Breast epithelium (tissue), 4 donors: ENCODE results near the gene CA9. TPM values are rescaled to one million over a fixed set of nuclear protein-coding genes. Genes with fewer than 3 reads are reported as not detected.

Experiments used
- DNase-seq, 2 donors: peaks; one replicate each; pipeline ENCODE4 v3.0.0-alpha.2; 2019; ENCODE audit warnings: low spot score in 2 of 2
- H3K27ac ChIP-seq, 2 donors: fragments of 200-600 bp; sonication (generic) in 1 of 2; one replicate each; pipeline ENCODE4 v1.5.1; 2016 to 2019; ENCODE audit warnings: mild to moderate bottlenecking in 1 of 2
- H3K27me3 ChIP-seq, 2 donors: fragments of 200-600 bp; sonication (generic) in 1 of 2; one replicate each; pipeline versions ENCODE4 v1.5.1 to v1.6.0; 2017 to 2019; ENCODE audit warnings: control low read depth in 1 of 2, mild to moderate bottlenecking in 1 of 2
- H3K36me3 ChIP-seq: fragments of 200-600 bp; one replicate; pipeline ENCODE4 v1.5.1; 2019
- H3K4me1 ChIP-seq, 2 donors: fragments of 200-600 bp; sonication (generic); one replicate each; pipeline ENCODE4 v1.5.1; 2016 to 2019; ENCODE audit warnings: control low read depth in 1 of 2
- H3K4me3 ChIP-seq, 3 donors: fragments of 200-600 bp; sonication (generic); 1 replicate in 2 of 3; 2 replicates in 1 of 3; pipeline ENCODE4 v1.5.1; 2016 to 2019; ENCODE audit warnings: mild to moderate bottlenecking in 3 of 3, moderate library complexity in 2 of 3
- H3K9me3 ChIP-seq, 2 donors: fragments of 200-600 bp; sonication (generic) in 1 of 2; one replicate each; pipeline ENCODE4 v1.5.1; 2016 to 2019; ENCODE audit warnings: control low read depth in 1 of 2
- CTCF ChIP-seq, 3 donors: fragments of 450-650 bp; IDR thresholded peaks; one replicate each; pipeline ENCODE4 v1.5.1; 2016 to 2017; ENCODE audit warnings: antibody characterized with exemption in 3 of 3, mild to moderate bottlenecking in 3 of 3, moderate library complexity in 3 of 3
- POLR2A ChIP-seq: fragments of 450-650 bp; IDR thresholded peaks from one replicate; pipeline ENCODE4 v1.6.1; 2016; ENCODE audit warnings: antibody characterized with exemption, mild to moderate bottlenecking, moderate library complexity
- POLR2AphosphoS5 ChIP-seq, 3 donors: sonication (generic); formaldehyde crosslinking; IDR thresholded peaks; one replicate each; pipeline ENCODE4 v1.6.1; 2017; ENCODE audit warnings: antibody characterized with exemption in 3 of 3
- intact Hi-C: fragments of 100-400 bp; cut with DNase I; formaldehyde crosslinking; loops from one replicate; pipeline ENCODE4 v1.15.1; 2023; ENCODE audit warnings: low total_unique reads
- total RNA-seq, 3 donors: library from RNA; depleted of rRNA; stranded (reverse); fragments of >200 nt; gene quantifications; one replicate each; pipeline ENCODE4 v1.1.0, GENCODE V29; 2016

CA9 gene
- total RNA-seq, 3 donors from 2014 or later = 0.16 to 5.0 TPM; not detected in 1

- Histone ChIP-seq H3K4me1 (peaks cover 0 to 3% of the 10 kb centered on the region in 2 donors), H3K4me3 (peak overlapping the region; percentile 55 to 81 (median 68)), H3K27ac (peak overlapping the region; percentile 92 to 94), H3K27me3 (no peaks in the 10 kb centered on the region), H3K9me3 (no peaks in the 10 kb centered on the region), H3K36me3 (no peaks in the 10 kb centered on the region)
- no peak for TF ChIP-seq CTCF (IDR thresholded peaks at IDR 0.05)
- peak; percentile 57 to 64 (median 57) for TF ChIP-seq POLR2AphosphoS5 (IDR thresholded peaks at IDR 0.05)
- peak; percentile 59 for TF ChIP-seq POLR2A
- intact Hi-C loops = no loop called here
- DNase-seq = peak; percentile 76 to 81
These were observed 17.0 kb downstream of the CA9 start for GRCh38 chr9:35690614-35691333.

- H3K36me3 ChIP-seq = no peaks in the 10 kb centered on the region
- H3K27ac ChIP-seq = peak overlapping the region; percentile 92 to 94
- H3K27me3 ChIP-seq = no peaks in the 10 kb centered on the region
- H3K9me3 ChIP-seq = no peaks in the 10 kb centered on the region
- no peak for DNase-seq
- peak overlapping the region; percentile 55 to 81 (median 68) for H3K4me3 ChIP-seq
- intact Hi-C loops = no loop called here
- peaks cover 0 to 3% of the 10 kb centered on the region in 2 donors for H3K4me1 ChIP-seq
- no peak for TF ChIP-seq CTCF (IDR thresholded peaks at IDR 0.05)
- TF ChIP-seq POLR2A = no peak
- TF ChIP-seq POLR2AphosphoS5 (IDR thresholded peaks at IDR 0.05) = no peak
These were observed 17.6 kb downstream of the CA9 start for GRCh38 chr9:35691334-35691650.

- no peak for TF ChIP-seq CTCF (IDR thresholded peaks at IDR 0.05)
- no peak for TF ChIP-seq POLR2A
- DNase-seq = no peak
- intact Hi-C loops = no loop called here
- peak overlapping the region; percentile 92 to 94 for H3K27ac ChIP-seq
- no peaks in the 10 kb centered on the region for H3K27me3 ChIP-seq
- peaks cover 0 to 3% of the 10 kb centered on the region in 2 donors for H3K4me1 ChIP-seq
- no peaks in the 10 kb centered on the region for H3K9me3 ChIP-seq
- no peaks in the 10 kb centered on the region for H3K36me3 ChIP-seq
- peak overlapping the region in 1 of 3 donors; percentile 81 for H3K4me3 ChIP-seq
These were observed 18.1 kb downstream of the CA9 start for GRCh38 chr9:35691757-35692301.

GRCh38 chr9:35695943-35696401 is 22.2 kb downstream of the CA9 start:
- H3K4me1 ChIP-seq = no peaks in the 10 kb centered on the region

More at GRCh38 chr9:35695943-35696401, 22.2 kb downstream of the CA9 start:
- no peak for DNase-seq
- Histone ChIP-seq H3K36me3 (peaks cover 17% of the 10 kb centered on the region), H3K4me3 (no peak overlapping the region), H3K9me3 (no peaks in the 10 kb centered on the region), H3K27ac (peak overlapping the region; percentile 36 to 66), H3K27me3 (no peaks in the 10 kb centered on the region)
- intact Hi-C loops = loop anchor here (1.0 kb wide), 1 partner anchor 33 kb away; no protein-coding TSS in a partner anchor
- TF ChIP-seq POLR2A (no peak), POLR2AphosphoS5 (IDR thresholded peaks at IDR 0.05) (no peak), CTCF (IDR thresholded peaks at IDR 0.05) (no peak)
